Measurements from ENCODE around the gene KLHL17.

KLHL17 gene

DNA sequence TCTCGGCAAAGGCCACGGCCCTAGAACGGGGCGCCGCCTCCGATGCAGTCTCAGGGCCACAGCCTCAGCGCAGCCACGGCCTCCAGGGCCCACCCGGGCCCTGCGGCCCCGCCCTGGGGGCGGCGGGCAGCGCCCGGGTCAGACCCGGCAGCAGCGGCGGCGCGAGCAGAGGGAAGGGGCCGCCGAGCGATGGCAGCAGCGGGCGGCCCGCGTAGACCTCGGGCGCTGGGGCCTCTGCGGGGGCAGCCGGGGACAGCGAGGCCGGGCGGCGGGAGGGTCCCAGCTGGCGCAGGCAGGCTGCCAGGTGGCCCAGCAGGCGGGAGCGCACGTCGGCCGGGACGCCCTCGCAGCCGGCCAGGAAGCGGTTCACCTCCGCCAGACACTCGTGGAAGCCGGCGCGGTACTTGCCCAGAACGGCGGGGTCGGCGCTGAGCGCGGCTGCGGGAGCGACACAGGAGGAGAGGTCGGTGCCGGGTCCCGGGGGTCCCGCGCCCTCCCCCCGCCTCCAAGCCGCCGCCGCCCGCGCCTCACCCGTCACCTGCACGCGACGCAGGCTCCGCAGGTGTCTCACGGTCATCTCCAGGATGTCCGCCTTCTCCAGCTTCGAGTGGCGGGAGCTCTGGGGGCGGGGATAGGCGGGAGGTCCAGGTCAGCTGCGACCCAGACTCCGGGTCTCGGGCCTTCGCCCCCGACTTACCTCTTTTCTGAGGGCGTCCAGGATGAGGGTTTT, 38.8 kb downstream of the KLHL17 start:
- peak; percentile 62; the same call in 1 of the 2 replicates for TF ChIP-seq NFIC (IDR thresholded peaks at IDR 0.05)
- no peak for TF ChIP-seq TCF12 (IDR thresholded peaks at IDR 0.05; ENCODE audit: low read depth)
- peak; percentile 55; the same call in 1 of the 2 replicates for TF ChIP-seq MAX (IDR thresholded peaks at IDR 0.05)
- TF ChIP-seq TAF1 (IDR thresholded peaks at IDR 0.05; ENCODE audit: low read depth): no peak; the same call in 1 of the 2 replicates
- no peak for TF ChIP-seq FOXM1 (IDR thresholded peaks at IDR 0.05; ENCODE audit: borderline replicate concordance, low read depth)
- no peak; the same call in 1 of the 2 replicates for TF ChIP-seq EGR1 (IDR thresholded peaks at IDR 0.05)
- TF ChIP-seq CREB1 (IDR thresholded peaks at IDR 0.05; ENCODE audit: low read depth): no peak
- no peak for TF ChIP-seq USF1 (IDR thresholded peaks at IDR 0.05)
- TF ChIP-seq TEAD4 (IDR thresholded peaks at IDR 0.05): no peak
- 0 out of 2 replicates have a peak, but pooled peaks have one; percentile 12 for TF ChIP-seq EP300 (IDR thresholded peaks at IDR 0.05; ENCODE audit: borderline replicate concordance)
- TF ChIP-seq YY1 (IDR thresholded peaks at IDR 0.05; ENCODE audit: low read depth): no peak
- TF ChIP-seq RAD21 (IDR thresholded peaks at IDR 0.05; ENCODE audit: low read depth): no peak
- TF ChIP-seq, protein P1, sequence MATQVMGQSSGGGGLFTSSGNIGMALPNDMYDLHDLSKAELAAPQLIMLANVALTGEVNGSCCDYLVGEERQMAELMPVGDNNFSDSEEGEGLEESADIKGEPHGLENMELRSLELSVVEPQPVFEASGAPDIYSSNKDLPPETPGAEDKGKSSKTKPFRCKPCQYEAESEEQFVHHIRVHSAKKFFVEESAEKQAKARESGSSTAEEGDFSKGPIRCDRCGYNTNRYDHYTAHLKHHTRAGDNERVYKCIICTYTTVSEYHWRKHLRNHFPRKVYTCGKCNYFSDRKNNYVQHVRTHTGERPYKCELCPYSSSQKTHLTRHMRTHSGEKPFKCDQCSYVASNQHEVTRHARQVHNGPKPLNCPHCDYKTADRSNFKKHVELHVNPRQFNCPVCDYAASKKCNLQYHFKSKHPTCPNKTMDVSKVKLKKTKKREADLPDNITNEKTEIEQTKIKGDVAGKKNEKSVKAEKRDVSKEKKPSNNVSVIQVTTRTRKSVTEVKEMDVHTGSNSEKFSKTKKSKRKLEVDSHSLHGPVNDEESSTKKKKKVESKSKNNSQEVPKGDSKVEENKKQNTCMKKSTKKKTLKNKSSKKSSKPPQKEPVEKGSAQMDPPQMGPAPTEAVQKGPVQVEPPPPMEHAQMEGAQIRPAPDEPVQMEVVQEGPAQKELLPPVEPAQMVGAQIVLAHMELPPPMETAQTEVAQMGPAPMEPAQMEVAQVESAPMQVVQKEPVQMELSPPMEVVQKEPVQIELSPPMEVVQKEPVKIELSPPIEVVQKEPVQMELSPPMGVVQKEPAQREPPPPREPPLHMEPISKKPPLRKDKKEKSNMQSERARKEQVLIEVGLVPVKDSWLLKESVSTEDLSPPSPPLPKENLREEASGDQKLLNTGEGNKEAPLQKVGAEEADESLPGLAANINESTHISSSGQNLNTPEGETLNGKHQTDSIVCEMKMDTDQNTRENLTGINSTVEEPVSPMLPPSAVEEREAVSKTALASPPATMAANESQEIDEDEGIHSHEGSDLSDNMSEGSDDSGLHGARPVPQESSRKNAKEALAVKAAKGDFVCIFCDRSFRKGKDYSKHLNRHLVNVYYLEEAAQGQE (IDR thresholded peaks at IDR 0.05; ENCODE audit: low read depth): no peak
- TF ChIP-seq CEBPB (IDR thresholded peaks at IDR 0.05): no peak
- TF ChIP-seq ZBTB7A (IDR thresholded peaks at IDR 0.05; ENCODE audit: low read depth): peak; percentile 86; the same call in 1 of the 2 replicates

DNA sequence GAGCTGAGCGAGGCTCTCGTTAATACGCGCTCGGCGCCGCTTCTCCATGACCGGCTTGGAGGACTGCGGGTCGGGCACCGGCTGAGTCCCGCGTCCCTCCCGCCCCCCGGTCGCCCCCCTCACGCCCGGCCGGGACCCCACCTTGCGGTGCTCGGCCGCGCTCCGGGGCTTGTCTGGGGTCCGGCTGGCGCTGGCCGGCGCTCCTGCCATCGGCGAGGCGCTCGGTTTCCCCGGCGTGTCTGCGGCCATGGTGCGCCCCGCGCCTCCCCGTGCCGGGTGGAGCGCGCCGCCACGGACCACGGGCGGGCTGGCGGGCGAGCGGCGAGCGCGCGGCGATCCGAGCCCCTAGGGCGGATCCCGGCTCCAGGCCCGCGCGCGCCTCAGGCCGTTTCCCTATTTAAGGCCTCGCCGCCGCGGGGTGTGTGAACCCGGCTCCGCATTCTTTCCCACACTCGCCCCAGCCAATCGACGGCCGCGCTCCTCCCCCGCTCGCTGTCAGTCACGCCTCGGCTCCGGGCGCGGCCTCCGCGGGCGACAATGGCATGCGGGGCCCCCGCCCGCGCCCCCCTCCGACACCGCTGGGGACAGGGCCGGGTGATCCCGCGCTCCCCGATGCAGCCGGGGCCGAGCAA, 39.5 kb downstream of the KLHL17 start, which contains the start of gene HES4:
HES4 (minus strand) TSS at position 373 of the 632 bp plus-strand sequence; CDS start at position 249, 124 bp downstream.
- TF ChIP-seq NFIC (IDR thresholded peaks at IDR 0.05) (peak; percentile 42), EP300 (IDR thresholded peaks at IDR 0.05; ENCODE audit: borderline replicate concordance) (peak; percentile 61), TAF1 (IDR thresholded peaks at IDR 0.05; ENCODE audit: low read depth) (no peak), YY1 (IDR thresholded peaks at IDR 0.05; ENCODE audit: low read depth) (no peak), CREB1 (IDR thresholded peaks at IDR 0.05; ENCODE audit: low read depth) (no peak), EGR1 (IDR thresholded peaks at IDR 0.05) (peak; percentile 41; the same call in 1 of the 2 replicates), ZBTB7A (IDR thresholded peaks at IDR 0.05; ENCODE audit: low read depth) (no peak), FOXM1 (IDR thresholded peaks at IDR 0.05; ENCODE audit: borderline replicate concordance, low read depth) (0 out of 2 replicates have a peak, but pooled peaks have one; percentile 15), TCF12 (IDR thresholded peaks at IDR 0.05; ENCODE audit: low read depth) (no peak; the same call in none of the 2 replicates), USF1 (IDR thresholded peaks at IDR 0.05) (no peak), MAX (IDR thresholded peaks at IDR 0.05) (no peak), RAD21 (IDR thresholded peaks at IDR 0.05; ENCODE audit: low read depth) (no peak), CEBPB (IDR thresholded peaks at IDR 0.05) (no peak), TEAD4 (IDR thresholded peaks at IDR 0.05) (peak; percentile 61)
- TF ChIP-seq, protein P1 (IDR thresholded peaks at IDR 0.05; ENCODE audit: low read depth): no peak

DNA sequence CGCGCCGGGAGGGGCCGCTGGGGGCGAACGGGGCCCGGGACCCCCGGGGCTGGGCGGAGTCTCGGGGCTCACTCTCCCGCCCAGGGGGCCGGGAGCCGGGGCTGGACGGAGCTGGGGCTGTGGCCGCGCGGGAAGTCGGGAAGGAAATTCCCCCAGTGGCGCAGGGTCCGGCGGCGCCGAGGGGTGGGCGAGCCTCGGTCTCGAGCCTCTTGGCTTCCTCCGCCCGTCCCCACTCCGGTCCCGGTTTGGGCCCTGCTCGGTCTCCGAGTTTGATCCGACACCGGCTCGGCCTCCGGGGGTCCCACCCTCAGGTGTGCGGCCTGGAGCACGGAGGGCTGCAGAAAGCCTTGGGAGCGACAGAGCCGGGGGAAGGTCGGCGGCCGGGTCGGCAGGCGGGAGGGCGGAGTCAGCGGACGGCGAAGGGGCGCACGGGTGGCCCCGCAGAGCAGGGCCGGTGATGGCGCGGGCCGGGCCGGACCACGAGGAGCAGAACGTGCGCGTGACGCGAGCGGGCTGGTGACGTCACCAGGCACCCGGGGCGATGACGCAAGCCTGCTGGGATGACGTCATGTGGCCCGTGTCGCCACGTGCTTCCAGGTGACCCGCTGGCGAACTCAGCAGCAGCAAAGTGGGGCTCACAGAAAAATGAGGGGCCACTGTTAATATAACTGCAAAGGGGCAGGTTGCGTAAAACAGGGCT, 40.1 kb downstream of the KLHL17 start:
- TF ChIP-seq RAD21 (IDR thresholded peaks at IDR 0.05; ENCODE audit: low read depth) (no peak), TEAD4 (IDR thresholded peaks at IDR 0.05) (no peak), TAF1 (IDR thresholded peaks at IDR 0.05; ENCODE audit: low read depth) (no peak), TCF12 (IDR thresholded peaks at IDR 0.05; ENCODE audit: low read depth) (peak; percentile 18; the same call in 1 of the 2 replicates), EP300 (IDR thresholded peaks at IDR 0.05; ENCODE audit: borderline replicate concordance) (peak; percentile 28; the same call in 1 of the 2 replicates), YY1 (IDR thresholded peaks at IDR 0.05; ENCODE audit: low read depth) (no peak), CREB1 (IDR thresholded peaks at IDR 0.05; ENCODE audit: low read depth) (peak; percentile 97), CEBPB (IDR thresholded peaks at IDR 0.05) (peak; percentile 84), MAX (IDR thresholded peaks at IDR 0.05) (peak; percentile 98), FOXM1 (IDR thresholded peaks at IDR 0.05; ENCODE audit: borderline replicate concordance, low read depth) (no peak), EGR1 (IDR thresholded peaks at IDR 0.05) (peak; percentile 6), NFIC (IDR thresholded peaks at IDR 0.05) (peak; percentile 1; the same call in 1 of the 2 replicates), USF1 (IDR thresholded peaks at IDR 0.05) (peak; percentile 84), ZBTB7A (IDR thresholded peaks at IDR 0.05; ENCODE audit: low read depth) (peak; percentile 99)
- TF ChIP-seq, protein P1 (IDR thresholded peaks at IDR 0.05; ENCODE audit: low read depth): no peak

Data from Ishikawa (cell line).